ENCODE data around the gene ST8SIA5. TPM values are rescaled to one million over a fixed set of nuclear protein-coding genes. Genes with fewer than 3 reads are reported as not detected.
A peak's percentile ranks its signal among the peaks of the same experiment; 100 is the strongest.
"Not testable (repeated sequence)": the region's sequence is repeated elsewhere in the genome, so short reads cannot be mapped to it uniquely, and the experiment has no call there.

ST8SIA5 gene
- 1 to 10 TPM in 2 of 4 donors, under 1 TPM in 2; 0.31 to 1.3 (median 0.95) TPM for polyA plus RNA-seq (ENCODE audit: insufficient read length in 4 of 4)

DNA sequence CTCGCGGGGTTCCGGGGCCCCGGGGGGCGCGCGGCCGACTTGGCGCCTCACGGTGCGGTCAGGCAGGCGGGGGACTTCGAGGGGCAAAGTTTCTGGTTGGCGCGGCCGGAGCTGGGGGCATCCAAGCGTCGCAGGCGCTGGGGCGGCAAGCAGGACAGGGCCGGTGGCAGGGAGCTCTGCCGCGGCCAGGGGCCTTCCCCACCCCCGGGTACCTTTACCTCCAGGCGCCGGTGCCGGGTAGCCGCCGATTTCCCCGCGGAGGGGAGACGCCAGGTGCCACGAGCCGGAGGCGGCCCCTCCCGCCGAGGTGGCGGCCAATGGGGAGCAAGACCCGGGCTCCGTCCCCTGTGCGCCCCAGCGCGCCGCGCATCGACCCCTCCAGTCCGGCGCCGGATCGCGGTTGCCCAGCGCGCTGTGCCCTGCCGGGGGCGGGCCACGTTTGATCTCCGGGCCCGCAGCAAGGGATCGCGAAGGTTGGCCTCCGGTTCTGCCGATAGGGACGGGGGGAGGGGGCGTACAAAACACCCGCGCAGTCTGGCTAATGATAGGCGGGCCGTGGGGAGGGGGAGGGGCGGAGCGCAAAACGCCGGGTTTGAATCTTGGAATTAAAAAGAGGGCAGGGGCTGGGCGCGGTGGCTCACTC, at the start of gene ST8SIA5:
ST8SIA5 (minus strand) TSS at position 495 of the 643 bp plus-strand sequence. CDS start 545 bp downstream, outside the sequence.
- DNase-seq (ENCODE audit: low read depth in 4 of 4, low spot score in 2 of 4), result peak in 1 of 4 donors; percentile 7

GRCh38 chr18:46795945-46796344, 39.1 kb upstream of the ST8SIA5 start:
- not testable (repeated sequence) for DNase-seq (ENCODE audit: low read depth in 4 of 4, low spot score in 2 of 4)

GRCh38 chr18:46794607-46795006, 37.8 kb upstream of the ST8SIA5 start:
- no peak for DNase-seq (ENCODE audit: low read depth in 4 of 4, low spot score in 2 of 4)

GRCh38 chr18:46793565-46793964, 36.7 kb upstream of the ST8SIA5 start:
- DNase-seq (ENCODE audit: low read depth in 4 of 4, low spot score in 2 of 4), result no peak

DNA sequence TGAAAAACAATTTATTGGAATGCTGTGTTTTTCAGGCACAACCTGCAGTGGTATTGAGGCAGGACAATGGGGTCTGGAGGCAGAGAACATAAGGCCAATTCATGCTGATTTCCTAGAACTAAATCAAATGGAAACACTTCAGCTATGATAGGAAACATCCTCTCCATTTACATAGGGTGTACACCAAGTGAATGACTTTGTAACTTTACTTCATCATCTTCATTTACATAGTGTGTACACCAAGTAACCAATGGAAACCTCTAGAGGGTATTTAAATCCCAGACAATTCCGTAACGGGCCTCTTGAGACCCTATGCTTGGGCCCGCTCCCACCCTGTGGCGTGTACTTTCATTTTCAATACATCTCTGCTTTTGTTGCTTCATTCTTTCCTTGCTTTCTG, 32.2 kb upstream of the ST8SIA5 start:
- DNase-seq (ENCODE audit: low read depth in 4 of 4, low spot score in 2 of 4), result no peak

- DNase-seq (ENCODE audit: low read depth in 4 of 4, low spot score in 2 of 4), result no peak
Observed at GRCh38 chr18:46787674-46788073, 30.8 kb upstream of the ST8SIA5 start.

GRCh38 chr18:46772357-46772756, 15.5 kb upstream of the ST8SIA5 start:
- no peak for DNase-seq (ENCODE audit: low read depth in 4 of 4, low spot score in 2 of 4)

DNA sequence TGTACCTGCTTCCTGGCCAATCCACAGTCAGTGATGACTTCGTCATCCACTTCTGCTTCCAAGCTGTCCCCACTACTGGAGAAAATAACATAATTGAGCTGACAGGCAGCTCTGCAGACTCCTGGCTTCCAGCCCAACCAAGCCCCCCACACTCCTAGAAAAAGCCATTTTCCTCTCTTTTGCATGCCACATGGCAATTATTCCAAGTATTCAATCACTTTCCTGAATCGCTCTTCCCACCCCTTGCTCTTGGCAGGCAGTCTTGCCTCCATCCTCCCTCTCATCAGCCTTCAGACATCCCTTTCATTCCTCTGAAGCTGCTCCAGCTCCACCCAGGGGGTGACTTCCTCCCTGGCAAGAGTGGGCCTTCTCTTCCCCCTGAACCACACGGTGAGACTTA, 14.3 kb upstream of the ST8SIA5 start:
- DNase-seq (ENCODE audit: low read depth in 4 of 4, low spot score in 2 of 4), result no peak

DNA sequence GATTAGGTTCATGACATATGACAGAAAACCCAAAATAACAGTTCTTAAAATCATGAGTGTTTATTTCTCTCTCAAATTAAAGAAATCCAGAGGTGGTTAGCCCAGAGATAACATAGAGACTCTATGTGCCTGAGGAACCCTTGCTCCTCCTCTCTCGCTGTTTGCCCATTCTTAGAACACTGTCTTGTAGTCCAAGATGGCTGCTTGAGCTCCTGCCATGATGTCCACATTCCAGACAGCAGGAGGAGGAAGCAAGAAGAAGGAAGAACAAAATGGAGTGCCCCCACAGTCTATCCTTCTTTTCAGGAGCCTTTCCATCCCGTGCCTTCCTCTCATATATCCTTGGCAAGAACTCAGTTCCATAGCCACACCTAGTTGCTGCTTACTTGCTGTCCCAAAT, 13.9 kb upstream of the ST8SIA5 start:
- DNase-seq (ENCODE audit: low read depth in 4 of 4, low spot score in 2 of 4), result no peak

- DNase-seq (ENCODE audit: low read depth in 4 of 4, low spot score in 2 of 4), result no peak
Observed at GRCh38 chr18:46768166-46768921, 11.5 kb upstream of the ST8SIA5 start.

DNA sequence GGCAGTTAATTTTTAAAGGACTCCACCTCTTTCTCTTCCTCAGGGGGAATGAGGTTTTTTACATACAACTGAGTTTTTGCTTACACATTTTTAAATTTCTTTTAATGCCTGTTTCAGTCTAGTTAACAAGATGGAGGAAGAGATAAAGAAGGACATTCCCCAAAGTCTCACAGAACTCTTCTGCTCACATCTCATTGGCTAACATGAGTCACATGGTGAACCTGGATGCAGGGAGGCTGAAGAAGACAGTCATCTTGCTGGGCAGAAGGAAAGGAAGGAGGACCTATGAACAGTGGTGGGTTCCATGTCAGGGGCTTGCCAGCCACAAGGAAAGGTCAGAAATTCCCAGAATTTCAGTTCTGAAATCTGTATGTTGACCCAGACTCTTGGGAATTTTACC, 10.4 kb upstream of the ST8SIA5 start:
- DNase-seq (ENCODE audit: low read depth in 4 of 4, low spot score in 2 of 4), result no peak

DNA sequence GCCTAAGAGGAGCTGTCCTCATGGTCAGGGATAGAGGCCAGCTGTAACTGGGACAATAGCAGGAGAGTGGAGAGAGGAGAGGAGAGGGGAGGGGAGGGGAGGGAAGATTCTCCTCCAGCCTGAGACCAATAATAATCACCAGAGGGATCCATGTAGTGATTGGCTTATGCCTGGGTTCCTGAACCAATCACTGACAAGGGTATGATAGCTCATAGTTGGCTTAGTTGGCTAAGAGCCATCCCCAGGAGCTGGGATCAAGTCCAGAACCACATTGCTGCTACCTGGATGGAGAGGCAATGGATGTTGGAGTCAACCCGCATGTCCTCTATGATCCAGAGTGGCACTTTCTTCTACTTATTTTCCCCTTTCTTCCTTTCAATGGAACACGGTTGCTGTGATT, 7.7 kb upstream of the ST8SIA5 start:
- DNase-seq (ENCODE audit: low read depth in 4 of 4, low spot score in 2 of 4), result no peak

GRCh38 chr18:46761059-46761769, 4.4 kb upstream of the ST8SIA5 start:
- no peak for DNase-seq (ENCODE audit: low read depth in 4 of 4, low spot score in 2 of 4)

DNA sequence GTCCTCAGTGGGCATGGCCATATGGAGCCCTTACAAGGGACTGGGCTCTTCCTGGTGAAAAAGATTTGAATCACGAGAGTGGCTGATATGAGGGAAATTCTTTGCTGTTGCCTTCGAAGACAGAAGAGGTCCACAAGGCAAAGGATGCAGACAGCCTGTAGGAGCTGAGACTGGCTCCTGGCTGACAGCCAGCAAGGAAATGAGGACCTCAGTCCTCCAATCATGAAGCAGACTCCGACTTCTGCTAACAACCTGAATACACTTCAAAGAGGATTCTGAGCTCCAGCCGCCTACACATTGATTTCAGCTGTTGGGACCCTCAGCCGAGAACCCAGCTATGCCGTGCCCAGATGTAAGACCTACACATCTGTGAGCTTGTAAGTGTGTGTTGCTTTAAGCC, 3.0 kb upstream of the ST8SIA5 start:
- no peak for DNase-seq (ENCODE audit: low read depth in 4 of 4, low spot score in 2 of 4)

- peak in 1 of 4 donors; percentile 3 for DNase-seq (ENCODE audit: low read depth in 4 of 4, low spot score in 2 of 4)
Observed at GRCh38 chr18:46756025-46756558, 761 bp downstream of the ST8SIA5 start.

DNA sequence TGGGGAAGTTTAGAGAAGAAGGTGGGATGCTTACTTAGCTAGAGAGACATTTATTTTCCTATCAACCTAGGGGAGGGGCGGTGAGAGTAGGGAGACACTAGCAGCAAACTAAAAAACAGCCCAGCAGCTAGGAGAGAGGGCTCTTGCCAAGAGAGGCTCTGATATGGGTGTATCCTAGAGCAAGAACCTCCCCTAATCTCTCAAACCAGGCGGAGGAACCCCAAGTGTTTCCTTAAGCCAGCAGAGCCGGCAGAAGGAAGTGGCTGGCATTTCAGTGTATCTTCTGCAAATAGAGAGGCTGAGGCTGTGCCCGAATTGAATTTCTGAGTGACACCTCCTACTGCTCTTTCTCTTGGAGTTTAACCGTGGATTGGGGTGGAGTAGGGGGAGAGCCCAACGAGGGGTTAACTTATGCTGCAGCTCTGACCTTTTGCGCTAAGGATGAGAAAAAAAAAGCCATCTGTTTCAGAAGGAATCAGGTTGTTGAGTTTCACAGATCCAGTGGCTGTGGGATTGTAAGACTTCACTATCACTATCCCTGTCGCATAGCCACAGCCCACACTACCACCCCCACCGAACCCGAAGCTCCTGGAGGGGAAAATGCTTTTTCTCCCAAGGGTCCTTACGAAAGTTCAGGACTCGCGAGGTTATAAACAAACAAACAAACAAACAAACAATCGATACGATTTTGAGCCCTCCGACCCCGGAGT, 1.4 kb downstream of the ST8SIA5 start:
- DNase-seq (ENCODE audit: low read depth in 4 of 4, low spot score in 2 of 4), result peak in 1 of 4 donors; percentile 2

DNA sequence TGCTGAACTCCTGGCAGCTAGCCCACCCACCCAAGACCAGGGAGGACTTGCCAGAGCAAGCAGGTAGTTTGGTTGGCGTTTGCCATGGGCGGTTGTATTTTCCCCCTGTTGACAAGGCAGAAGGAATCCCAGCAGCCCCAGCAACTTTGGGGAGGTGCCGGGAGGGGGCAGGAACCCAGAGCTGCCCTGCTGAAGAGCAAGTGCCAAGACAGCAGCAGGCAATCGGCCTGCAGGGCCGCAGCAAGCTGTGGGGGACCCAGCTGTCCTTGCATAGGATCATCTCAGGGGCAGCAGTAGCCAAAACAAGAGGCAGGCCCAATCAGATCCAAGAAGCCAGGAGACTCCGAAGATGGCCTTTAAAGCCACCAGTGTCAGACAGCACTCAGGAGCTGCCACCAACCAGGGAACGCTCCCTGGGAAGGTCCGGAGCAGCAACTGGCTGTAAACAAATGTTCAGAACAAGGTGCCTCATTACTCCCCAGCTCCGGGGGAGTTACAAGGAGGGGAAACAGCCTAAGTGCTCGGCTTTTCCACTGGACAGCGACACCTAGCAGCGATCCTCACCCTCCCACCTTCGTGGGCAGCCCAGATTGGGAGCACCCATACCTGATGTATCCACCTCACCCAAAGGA, 2.1 kb downstream of the ST8SIA5 start:
- DNase-seq (ENCODE audit: low read depth in 4 of 4, low spot score in 2 of 4), result peak in 1 of 4 donors; percentile 31

DNA sequence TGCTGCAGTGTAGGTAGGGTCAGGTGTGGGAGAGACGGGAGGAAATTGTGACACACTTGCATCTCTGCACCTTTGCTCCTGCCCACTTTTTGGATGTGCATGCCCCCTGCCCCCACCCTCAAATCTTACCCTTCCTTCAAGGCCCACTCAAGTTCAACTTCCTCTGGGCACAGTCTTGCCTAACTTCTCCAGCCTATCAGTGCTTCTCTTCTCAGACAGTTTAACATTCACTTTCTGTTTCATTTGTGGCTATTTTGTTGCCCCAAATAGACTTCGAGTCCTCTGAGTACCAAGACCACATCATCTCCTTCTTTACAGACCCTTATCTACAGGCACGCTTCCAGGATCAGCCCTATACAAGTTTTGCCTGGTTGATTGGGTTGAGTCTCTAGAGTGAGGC, 2.7 kb downstream of the ST8SIA5 start:
- DNase-seq (ENCODE audit: low read depth in 4 of 4, low spot score in 2 of 4), result no peak

GRCh38 chr18:46751882-46752281, 5.0 kb downstream of the ST8SIA5 start:
- DNase-seq (ENCODE audit: low read depth in 4 of 4, low spot score in 2 of 4), result no peak

- no peak for DNase-seq (ENCODE audit: low read depth in 4 of 4, low spot score in 2 of 4)
Observed at GRCh38 chr18:46750626-46751025, 6.2 kb downstream of the ST8SIA5 start.
